GM10847 (cell line): ENCODE data around the gene CDH4.

ENCODE experiments used
- POLR2A ChIP-seq: IDR thresholded peaks from 2 replicates; pipeline ENCODE4 v1.6.1; 2011; ENCODE audit not compliant: insufficient read length; ENCODE audit errors: extremely low read depth

CDH4 gene

GRCh38 chr20:61551401-61551800, 299.3 kb downstream of the CDH4 start:
- no peak for TF ChIP-seq POLR2A

DNA sequence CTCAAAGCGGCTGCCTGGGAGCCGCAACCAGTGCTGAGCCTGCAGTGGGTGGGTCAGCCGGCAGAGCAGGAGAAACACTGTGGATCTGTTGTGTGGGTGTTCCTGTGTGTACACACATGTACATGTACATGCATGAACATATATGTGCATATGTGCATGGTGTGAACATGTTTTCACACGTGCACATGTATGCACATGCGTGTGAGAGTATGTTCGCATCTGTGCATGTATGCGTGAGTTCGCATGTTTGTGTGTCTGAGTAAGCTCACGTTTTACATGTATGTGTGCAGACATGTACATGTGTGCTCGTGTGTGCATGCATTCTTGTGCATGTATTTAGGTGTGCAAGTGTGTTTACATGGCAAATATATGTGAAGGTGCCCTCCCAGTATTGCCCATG, 302.6 kb downstream of the CDH4 start:
- TF ChIP-seq POLR2A = no peak

GRCh38 chr20:61555566-61555965, 303.5 kb downstream of the CDH4 start:
- TF ChIP-seq POLR2A = no peak

DNA sequence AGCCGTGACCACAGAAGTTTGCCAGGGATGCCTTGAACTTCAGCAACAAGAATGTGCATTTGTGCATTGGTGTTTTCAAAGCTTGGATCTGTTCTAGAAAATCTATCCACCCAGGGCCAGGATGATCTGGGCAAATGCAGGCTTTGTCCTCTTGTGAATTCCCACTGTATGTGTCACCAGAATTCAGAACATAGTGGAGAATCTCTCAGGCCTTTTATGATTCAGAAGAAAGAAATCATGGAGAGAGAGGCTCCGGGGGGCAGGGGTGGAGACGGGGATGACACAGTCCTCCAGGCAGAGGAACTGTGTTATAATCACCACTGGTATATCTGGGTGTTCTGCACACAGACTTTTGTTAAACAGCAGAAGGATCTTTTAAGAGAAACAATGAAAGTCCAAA, 304.1 kb downstream of the CDH4 start:
- no peak for TF ChIP-seq POLR2A

GRCh38 chr20:61556673-61557072, 304.6 kb downstream of the CDH4 start:
- no peak for TF ChIP-seq POLR2A

- no peak for TF ChIP-seq POLR2A
Measured at GRCh38 chr20:61557621-61558020, 305.6 kb downstream of the CDH4 start.

GRCh38 chr20:61558726-61559125, 306.7 kb downstream of the CDH4 start:
- TF ChIP-seq POLR2A = no peak

DNA sequence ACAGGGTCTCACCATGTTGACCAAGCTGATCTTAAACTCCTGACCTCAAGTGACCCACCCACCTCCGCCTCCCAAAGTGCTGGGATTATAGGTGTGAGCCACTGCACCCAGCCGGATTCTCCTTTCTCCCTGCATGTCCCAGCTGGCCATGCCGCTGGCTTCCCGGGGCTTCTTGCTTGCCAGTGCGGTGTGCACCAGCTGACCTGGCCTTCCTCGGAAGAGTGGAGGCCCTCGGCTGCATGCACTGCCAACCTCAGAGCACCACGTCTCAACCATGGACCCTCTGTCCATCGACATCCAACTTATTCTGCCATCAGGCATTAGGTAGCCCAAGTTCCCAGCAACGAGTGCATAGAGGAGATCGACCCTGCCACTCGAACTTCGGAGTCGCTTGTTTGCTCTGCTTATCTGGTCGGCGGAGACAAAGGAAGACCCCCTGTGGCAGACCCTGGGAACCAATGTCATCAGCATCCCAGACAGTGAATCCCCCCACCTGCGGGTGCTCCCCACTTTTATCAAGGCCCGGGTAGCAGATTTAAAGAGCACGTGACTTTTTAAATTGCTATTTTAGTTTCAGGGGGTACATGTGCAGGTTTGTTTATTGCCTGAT, 307.8 kb downstream of the CDH4 start:
- TF ChIP-seq POLR2A = no peak

GRCh38 chr20:61560361-61560853, 308.3 kb downstream of the CDH4 start:
- no peak for TF ChIP-seq POLR2A

GRCh38 chr20:61561111-61561830, 309.2 kb downstream of the CDH4 start:
- no peak for TF ChIP-seq POLR2A

DNA sequence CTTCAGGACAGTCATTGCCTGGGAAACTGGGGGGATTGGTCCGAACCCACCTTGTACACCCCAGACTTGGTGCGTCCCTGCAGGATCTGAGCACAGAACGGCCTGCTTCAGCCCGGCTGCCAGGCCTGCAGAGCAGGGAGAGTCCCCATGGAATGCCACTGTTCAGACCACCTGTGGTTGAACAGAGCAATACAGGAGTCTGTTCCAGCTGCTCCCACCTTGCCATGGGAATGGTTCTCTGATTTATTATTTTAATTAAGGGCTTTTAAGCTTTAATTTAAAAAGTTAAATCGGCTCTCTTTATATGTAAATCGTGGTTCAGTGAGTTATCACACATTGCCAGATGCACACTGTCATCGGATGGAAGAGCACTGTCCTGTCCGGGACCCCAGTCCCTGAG, 310.4 kb downstream of the CDH4 start:
- TF ChIP-seq POLR2A = no peak

GRCh38 chr20:61562897-61563504, 310.9 kb downstream of the CDH4 start:
- no peak for TF ChIP-seq POLR2A

- TF ChIP-seq POLR2A = no peak
Measured at GRCh38 chr20:61564628-61565027, 312.6 kb downstream of the CDH4 start.

DNA sequence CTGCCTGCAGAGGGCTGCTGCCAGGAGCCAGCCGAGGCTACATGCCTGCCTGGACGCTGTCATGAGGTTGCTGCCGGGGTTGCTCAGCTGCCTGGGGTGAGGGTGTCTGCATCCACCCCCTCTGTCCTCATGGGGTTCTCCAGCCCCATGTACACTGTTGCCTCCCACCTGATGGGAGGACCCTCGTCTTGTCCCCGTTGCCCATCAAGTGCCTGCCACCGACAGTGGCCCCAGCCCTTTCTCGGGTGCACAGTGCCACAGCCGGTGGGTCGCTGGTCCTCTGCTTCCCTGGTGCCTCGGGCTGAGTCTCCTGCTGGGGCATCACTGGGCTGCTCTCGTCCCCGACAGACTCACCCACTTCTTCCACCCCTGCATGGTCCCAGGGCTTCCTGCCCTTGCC, 313.7 kb downstream of the CDH4 start:
- no peak for TF ChIP-seq POLR2A

DNA sequence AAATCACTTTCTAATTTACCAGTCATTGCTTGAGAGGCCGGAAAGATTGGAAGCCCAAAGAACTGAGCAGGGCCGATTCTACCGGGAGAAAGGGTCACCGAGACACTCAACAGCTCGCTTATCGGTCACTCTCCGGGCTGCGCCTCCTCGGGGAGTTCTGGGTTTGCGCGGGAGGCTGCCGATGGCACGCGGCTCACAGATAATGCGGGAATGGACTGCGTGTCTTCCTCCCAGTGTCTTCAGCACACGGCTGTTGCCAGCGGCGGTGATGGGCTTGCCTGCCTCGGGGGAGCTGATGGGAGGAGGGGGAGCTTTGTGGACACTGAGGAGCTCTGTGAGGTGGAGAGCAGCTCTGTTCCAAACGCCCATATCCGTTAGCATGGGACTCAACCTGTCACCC, 314.6 kb downstream of the CDH4 start:
- no peak for TF ChIP-seq POLR2A

GRCh38 chr20:61567204-61567603, 315.1 kb downstream of the CDH4 start:
- TF ChIP-seq POLR2A = no peak
